GM21447 (cell line): ENCODE data around the gene USP34.
A peak's percentile ranks its signal among the peaks of the same experiment; 100 is the strongest.
"Not testable (repeated sequence)": the region's sequence is repeated elsewhere in the genome, so short reads cannot be mapped to it uniquely, and the experiment has no call there.

ENCODE experiments used
- ATAC-seq: cut with Tn5 transposase; IDR thresholded peaks from one replicate; pipeline ENCODE4 v1.9.1; 2021; ENCODE audit not compliant: unreplicated experiment

The USP34 gene

GRCh38 chr2:61196671-61197070 lies 274.2 kb downstream of the USP34 start:
- ATAC-seq: no peak

GRCh38 chr2:61194646-61195045 lies 276.2 kb downstream of the USP34 start:
- not testable (repeated sequence) for ATAC-seq

GRCh38 chr2:61193670-61194561 lies 277.0 kb downstream of the USP34 start:
- no peak for ATAC-seq

DNA sequence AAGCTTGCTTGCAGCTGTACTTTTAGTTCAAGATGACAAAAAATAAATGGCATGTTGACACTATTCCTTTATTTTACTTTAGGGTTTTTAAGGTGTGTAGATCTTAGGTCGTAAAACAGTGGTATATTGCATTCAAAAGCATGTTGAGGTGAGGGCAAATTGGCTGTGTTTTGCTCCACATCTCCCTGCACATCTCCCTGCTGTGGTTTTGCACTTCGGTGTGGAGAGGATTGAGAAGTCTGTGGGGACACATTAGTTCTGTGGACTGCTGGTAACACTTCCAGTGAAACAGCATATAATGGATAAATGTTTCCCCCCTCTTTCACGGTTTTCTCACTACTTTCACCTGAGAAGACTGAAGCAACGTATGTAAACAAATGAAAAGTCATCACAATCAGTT lies 283.8 kb downstream of the USP34 start:
- ATAC-seq: no peak

- no peak for ATAC-seq
Measured at GRCh38 chr2:61185231-61185728, 285.6 kb downstream of the USP34 start.

GRCh38 chr2:61184263-61184662 lies 286.6 kb downstream of the USP34 start:
- ATAC-seq: no peak

GRCh38 chr2:61183795-61184194 lies 287.1 kb downstream of the USP34 start:
- no peak for ATAC-seq

DNA sequence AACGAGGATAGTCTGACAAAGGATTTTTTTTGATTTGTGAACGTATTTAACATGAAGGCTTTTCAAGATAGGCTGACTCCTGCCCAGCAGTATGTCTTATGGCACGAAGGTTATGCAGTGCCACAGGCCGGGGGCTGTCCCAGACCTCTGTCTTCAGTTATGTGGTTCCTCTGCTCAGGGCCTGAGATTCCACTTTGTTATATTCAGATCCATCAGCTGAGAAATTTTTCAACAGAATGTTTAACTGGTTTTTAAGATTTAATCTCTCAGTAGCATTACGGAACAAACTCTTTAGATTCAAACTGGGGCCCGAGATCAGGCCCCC lies 288.9 kb downstream of the USP34 start:
- no peak for ATAC-seq

- ATAC-seq: no peak
Measured at GRCh38 chr2:61181382-61182058, 289.4 kb downstream of the USP34 start.

DNA sequence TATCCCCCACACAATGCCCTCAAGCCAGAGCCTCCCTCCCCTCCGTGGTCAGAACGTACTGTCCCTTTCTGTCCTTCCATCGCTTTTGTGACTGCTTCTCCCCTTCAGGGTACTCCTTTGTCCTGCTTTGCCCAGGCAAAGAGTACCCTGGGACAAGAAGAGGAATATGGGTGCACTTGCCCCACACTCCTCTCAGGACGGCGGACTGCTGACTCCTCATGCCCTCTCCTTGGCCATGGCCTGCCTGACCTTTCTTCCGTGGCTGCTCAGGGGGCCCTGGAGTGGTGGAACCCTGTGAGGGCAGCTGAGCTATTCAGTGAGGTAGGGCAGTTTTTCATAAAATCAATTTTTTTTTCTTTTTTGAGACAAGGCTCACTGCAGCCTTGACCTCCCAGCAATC lies 290.2 kb downstream of the USP34 start:
- no peak for ATAC-seq

- ATAC-seq: no peak
Measured at GRCh38 chr2:61179701-61180639, 290.9 kb downstream of the USP34 start.

DNA sequence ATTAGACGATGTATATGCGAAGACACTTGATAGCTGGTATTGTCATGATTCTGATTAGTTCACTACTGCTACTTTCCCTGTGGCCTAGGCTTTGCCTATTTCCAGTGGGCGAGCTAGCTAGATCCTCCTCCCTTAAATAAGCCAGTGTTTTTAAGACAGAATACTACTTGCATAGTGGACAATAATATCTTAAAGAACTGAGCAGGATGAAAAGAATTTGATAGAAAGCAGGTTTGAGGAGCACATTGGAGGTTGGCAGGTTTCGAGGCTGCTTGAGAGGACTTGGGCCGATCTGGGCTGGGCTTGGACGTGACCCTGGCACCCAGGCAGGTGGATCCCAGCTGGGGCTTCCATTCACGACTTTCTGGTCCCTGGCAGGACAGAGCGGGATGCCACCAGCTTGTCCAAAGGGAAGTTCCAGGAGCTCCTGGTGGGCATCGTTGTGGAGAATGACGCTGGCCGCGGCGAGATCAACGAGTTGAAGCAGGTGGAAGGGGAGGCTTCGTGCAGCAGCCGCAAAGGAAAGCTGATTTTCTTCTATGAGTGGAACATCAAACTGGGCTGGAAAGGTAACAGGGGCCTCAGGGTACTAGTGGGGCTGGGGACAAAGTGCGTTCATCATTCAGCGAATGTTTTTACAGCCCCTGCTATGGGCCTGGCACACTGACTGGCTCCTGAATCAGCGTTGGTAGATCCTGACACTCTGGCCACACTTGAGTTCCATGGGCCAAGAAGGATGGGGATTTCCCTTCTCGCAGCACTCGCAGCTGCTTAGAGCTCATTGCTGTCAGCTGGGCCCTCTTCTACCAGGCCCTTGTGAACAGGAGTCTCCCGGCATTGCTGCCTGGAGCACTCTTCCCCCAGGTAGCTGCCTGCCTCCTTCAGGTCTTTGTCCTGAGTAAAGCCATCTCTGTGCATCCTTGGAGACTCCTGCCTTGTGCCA lies 292.0 kb downstream of the USP34 start:
- ATAC-seq: no peak

DNA sequence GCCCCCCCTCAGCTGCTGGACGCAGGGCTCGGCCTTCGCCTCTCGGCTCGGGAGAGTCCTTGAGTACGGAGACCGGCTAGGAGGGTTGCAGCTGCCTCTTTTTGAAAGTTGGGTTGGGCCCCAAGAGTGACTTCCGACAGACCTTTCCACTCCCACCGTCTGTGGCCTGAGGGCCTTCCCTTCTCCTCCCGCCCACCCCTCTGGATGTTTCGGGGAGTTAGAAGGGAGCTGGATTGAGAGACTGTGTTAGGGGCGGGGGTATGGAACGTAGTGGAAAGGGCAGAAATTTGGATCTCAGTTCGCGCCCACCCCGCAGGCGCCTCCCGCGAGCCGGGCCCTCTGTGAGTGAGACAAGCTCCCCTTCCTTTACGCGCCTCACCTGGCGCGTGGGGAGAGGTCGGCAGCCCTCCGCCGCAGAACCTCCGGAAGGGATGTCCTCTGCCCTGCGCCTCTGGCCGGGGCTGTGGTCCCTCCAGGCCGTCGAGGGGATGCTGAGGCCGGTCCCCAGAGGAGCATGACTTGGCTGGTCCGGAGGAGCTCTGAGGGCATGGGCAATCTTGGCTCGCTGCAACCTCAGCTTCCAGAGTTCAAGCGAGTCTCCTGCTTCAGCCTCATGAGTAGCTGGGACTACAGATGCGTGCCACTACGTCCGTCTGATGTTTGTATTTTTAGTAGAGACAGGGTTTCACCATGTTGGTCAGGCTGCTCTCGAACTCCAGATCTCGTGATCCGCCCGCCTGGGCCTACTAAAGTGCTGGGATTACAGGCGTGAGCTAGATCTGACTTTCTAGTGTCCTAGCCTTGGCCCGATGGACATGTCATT lies 292.9 kb downstream of the USP34 start:
- ATAC-seq: peak; percentile 36

DNA sequence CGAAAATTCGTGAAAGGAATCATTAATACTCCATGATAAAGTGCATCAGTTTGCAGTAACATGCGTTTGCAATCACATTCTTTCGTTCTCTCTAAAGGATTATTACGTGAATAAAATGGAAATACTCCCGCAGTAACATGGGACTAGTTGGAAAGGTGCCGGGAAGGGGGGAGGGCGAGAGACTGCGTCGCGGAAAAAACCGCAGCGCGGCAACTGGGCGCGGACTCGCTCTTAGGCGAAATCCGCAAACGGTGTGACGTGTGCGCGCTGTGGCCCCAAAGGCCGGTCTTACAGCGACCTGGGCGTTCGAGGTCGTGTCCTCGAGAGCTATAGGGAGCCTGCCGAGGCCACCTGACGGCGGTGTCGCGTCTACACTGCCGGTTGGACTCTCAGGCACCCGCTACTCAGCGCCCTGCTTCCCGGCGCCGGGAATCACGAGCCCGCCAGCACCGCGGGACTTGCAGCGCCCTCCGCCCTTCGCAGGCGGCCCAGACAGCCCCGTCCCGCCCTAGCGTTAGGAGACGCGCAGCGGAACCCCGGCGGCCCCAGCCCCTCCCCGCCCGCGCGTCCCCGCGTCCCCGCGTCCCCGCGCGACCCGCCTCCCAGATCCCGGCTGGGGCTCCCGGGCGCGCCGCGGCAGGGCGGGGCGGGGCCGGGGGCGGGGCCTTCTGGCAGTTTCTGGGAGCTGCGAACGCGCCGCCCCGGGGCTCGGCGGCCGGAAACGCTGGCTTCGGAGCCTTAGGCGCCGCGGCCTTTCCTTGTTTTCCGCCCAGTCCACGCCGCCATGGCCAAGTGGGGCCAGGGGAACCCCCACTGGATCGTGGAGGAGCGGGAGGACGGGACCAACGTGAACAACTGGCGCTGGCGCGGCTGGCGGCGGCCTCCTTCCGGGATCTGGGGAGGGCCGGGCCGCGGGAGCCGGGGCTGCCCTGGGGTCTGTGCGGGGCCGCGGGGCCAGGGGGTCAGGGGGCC lies 293.8 kb downstream of the USP34 start:
- peak; percentile 69 for ATAC-seq

GRCh38 chr2:61175036-61175435 lies 295.9 kb downstream of the USP34 start:
- ATAC-seq: no peak

DNA sequence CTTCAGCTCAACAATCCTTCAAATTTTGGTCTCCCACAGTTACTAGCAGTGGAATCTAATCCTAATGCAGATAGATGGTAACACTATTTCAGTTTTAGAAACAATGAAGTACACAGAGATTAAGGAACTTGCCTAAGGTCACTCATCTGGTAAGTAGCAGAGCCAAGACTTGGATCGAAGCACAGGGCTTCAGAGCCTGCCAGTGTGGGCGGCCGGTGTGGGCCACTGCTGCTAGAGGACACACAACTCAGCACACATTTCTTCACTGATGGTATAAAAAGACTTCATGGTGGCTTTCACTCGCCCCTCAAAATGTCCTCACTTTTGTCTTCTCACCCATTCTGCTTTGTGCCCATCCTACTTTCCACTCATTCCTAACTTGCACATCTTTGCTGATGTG lies 297.8 kb downstream of the USP34 start:
- ATAC-seq: no peak

DNA sequence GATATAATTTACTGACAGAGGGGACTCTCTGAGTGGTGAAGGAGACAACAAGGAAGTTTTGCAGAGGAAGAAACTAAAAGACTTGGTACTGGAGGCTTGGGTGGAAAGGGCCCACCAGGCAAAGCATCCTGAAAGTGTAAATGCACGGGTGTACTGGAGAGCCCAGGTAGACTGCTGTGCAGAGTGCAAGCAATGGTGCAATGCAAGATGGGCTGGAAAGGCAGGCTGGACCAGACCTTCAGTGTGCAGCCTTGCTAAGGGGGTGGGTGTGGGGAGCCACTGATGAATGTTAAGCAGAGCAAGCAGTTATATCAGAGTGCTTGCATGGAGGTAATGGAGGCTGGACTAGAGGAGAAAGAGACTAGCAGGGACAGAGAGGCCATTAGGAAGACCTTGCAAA lies 298.2 kb downstream of the USP34 start:
- ATAC-seq: no peak

DNA sequence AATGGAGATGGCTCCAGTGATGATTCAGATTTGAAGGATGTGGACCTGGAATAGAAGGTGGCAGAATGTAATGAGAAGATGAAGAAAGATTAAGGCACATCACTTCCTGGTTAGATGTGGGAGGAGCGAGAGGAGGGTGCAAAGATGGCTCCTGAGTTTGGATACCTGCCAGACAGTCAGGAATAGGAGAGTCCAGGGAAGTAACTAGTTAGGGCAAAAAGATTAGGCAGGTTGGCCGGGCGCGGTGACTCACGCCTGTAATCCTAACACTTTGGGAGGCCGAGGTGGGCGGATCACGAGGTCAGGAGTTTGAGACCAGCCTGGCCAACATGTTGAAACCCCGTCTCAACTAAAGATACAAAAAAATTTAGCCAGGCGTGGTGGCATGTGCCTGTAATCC lies 303.3 kb downstream of the USP34 start:
- ATAC-seq: no peak
